SHP77 treated with DMSO at 0.1 percent for 48 hours (cell line): ENCODE measurements around the gene SLC39A2.
"Not testable (repeated sequence)": the region's sequence is repeated elsewhere in the genome, so short reads cannot be mapped to it uniquely, and the experiment has no call there.

ENCODE experiments used
- DNase-seq: peaks from one replicate; lab custom pipeline; 2025; lab: John Stamatoyannopoulos, UW

Gene SLC39A2, protein sequence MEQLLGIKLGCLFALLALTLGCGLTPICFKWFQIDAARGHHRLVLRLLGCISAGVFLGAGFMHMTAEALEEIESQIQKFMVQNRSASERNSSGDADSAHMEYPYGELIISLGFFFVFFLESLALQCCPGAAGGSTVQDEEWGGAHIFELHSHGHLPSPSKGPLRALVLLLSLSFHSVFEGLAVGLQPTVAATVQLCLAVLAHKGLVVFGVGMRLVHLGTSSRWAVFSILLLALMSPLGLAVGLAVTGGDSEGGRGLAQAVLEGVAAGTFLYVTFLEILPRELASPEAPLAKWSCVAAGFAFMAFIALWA

GRCh38 chr14:20998674-20999366, at the start of gene SLC39A2:
Gene SLC39A2 (plus strand): TSS chr14:20999293. CDS start chr14:20999447, 154 bp downstream.
- no peak for DNase-seq

- DNase-seq, result not testable (repeated sequence)
These were observed 44.2 kb upstream of the SLC39A2 start, which contains the start of gene RNASE2 for GRCh38 chr14:20954736-20955537. Gene RNASE2 (plus strand): TSS chr14:20955487. CDS start chr14:20955772, 285 bp downstream.

GRCh38 chr14:20955538-20955873, 43.6 kb upstream of the SLC39A2 start:
- DNase-seq, result not testable (repeated sequence)

GRCh38 chr14:20956376-20956976, 42.6 kb upstream of the SLC39A2 start:
- DNase-seq, result no peak

DNA sequence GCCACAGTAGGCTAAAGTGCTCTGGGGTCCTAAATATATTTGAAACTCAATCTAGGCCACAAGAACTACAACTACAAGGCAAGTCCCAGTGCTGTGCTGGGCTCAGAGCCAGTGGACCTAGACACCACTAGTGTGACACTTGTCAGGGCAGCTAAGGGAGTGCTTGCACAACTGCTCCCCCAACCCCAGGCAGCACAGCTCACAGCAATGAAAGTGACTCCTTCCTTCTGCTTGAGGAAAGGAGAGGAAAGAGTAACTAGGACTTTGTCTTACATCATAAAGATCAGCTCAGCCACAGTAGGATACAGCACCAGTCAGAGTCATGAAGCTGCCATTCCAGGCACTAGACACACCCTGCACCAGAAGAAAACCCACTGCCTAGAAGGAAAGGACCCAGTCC, 40.1 kb upstream of the SLC39A2 start:
- not testable (repeated sequence) for DNase-seq

DNA sequence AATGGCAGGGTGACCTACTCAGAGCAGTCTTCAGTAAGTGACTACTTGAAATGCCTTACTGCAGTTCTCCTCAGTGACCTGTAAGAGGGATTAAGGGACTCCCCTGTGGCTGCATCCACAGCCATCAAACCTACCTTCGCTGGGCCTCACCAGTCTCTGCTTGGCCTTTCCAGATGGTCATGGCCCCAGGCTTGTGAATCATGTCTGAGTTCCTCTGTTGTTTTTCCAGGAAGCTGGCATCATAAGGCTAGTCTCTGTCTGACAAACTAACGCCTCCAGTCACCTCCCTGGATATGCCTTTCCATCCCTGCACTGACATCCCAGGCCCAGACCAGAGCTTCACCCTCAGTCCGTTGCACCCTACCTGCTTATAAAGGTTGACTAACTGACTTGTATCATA, 29.8 kb upstream of the SLC39A2 start:
- no peak for DNase-seq

GRCh38 chr14:20970647-20970982, 28.5 kb upstream of the SLC39A2 start:
- DNase-seq, result peak; percentile 45

- peak; percentile 65 for DNase-seq
These were observed 27.9 kb upstream of the SLC39A2 start for GRCh38 chr14:20970983-20971704.

- no peak for DNase-seq
These were observed 27.4 kb upstream of the SLC39A2 start for GRCh38 chr14:20971705-20972021.

- DNase-seq, result no peak
These were observed 25.6 kb upstream of the SLC39A2 start for GRCh38 chr14:20973501-20973900.

DNA sequence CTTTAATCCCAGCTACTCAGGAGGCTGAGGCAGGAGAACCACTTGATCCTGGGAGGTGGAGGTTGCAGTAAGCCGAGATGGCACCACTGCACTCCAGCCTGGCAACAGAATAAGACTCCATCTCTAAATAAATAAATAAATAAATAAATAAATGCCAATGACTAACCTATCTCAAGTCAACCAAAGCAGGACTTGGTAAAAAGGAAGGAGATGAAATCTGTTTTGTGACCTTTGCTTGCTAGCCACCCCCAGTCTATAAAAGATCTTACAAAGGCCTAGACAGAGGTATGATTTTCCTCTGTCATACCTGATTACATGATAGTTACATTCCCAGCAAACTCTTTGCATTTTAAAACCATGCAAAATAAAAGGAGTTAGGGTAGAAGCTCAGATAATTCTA, 22.8 kb upstream of the SLC39A2 start:
- DNase-seq, result no peak

DNA sequence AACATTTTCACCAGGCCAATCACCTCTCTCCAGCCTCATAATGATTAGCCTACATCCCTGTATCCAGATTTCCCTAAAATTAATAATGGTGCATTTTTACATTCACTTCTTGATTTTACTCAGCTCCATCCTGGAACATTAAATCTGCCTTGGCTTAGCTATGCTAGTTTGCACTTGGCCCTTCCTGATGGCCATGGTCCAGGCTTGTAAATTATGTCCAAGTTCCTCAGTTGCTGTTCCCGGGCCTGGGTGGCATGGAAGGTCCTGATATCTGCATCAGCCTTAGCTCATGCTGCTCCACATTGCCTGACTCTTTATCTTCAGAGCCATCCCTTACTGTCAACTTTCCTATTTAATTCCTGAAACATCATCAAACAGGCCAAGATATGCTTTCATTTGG, 20.4 kb upstream of the SLC39A2 start:
- DNase-seq, result no peak

DNA sequence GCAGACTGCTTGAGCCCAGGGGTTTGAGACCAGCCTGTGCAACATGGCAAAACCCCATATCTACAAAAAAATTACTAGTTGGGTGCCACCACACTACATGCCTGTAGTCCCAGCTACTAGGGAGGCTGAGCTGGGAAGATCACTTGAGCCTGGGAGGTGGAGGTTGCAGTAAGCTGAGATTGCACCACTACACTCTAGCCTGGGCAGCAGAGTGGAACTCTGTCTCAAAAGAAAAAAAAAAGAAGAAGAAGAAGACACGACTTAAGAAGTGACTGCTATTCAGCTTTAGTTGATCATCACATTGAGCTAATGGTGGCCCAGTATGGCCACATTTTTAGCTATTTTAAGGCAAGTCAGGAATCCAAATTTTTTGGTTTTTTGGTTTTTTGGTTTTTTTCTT, 18.2 kb upstream of the SLC39A2 start:
- no peak for DNase-seq

- DNase-seq, result no peak
These were observed 16.3 kb upstream of the SLC39A2 start for GRCh38 chr14:20982646-20983369.

- DNase-seq, result not testable (repeated sequence)
These were observed 13.4 kb upstream of the SLC39A2 start for GRCh38 chr14:20985650-20986049.

- DNase-seq, result no peak
These were observed 12.3 kb upstream of the SLC39A2 start for GRCh38 chr14:20986811-20987210.

- no peak for DNase-seq
These were observed 10.2 kb upstream of the SLC39A2 start for GRCh38 chr14:20988717-20989470.

- DNase-seq, result no peak
These were observed 9.7 kb upstream of the SLC39A2 start for GRCh38 chr14:20989471-20989786.

- DNase-seq, result peak; percentile 98
These were observed 9.1 kb upstream of the SLC39A2 start, which contains the start of gene METTL17 for GRCh38 chr14:20989787-20990600. Gene METTL17 (plus strand): TSS chr14:20989980. CDS start chr14:20990003, 23 bp downstream.

DNA sequence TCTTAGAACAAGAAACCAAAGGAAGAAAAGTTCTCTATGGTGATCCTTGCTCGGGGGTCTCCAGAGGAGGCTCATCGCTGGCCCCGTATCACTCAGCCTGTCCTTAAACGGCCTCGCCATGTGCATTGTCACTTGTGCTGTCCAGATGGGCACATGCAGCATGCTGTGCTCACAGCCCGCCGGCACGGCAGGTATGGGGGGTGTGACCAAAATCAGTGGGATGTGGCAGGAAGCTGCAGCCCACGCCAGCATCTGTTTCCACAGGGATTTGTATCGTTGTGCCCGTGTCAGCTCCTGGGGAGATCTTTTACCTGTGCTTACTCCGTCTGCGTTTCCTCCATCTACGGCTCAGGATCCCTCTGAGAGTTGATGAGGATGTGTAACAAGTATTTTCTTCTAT, 2.6 kb upstream of the SLC39A2 start:
- DNase-seq, result no peak
